Urinary bladder (tissue), 2 donors: ENCODE measurements around the gene TAF7L. TPM values are rescaled to one million over a fixed set of nuclear protein-coding genes. Genes with fewer than 3 reads are reported as not detected.

Source experiments
- polyA plus RNA-seq: library from polyadenylated mRNA; stranded (reverse); fragments of 200-250 nt; gene quantifications from one replicate; pipeline ENCODE4 v1.2.3, GENCODE V29; 2013
- small RNA-seq: library from RNA; depleted of rRNA; stranded (forward); fragments of <200 nt; gene quantifications from one replicate; pipeline ENCODE3, GENCODE V24; 2014
- total RNA-seq: library from RNA; depleted of rRNA; stranded (reverse); fragments of >200 nt; gene quantifications from one replicate; pipeline ENCODE4 v1.2.3, GENCODE V29; 2014
- donor health status: healthy.

Gene TAF7L
- total and polyA plus RNA-seq, 2 donors: 0.13 to 0.26 TPM

Small RNA genes lying within 50 kb of the gene (small RNA-seq; reads per million reads assigned to genes)
- not detected for gene RNU6-934P

Other genes starting within 250 kb of the TAF7L start
- 16.5 TPM for gene TRMT2B, start 239.2 kb downstream of the TAF7L start, total RNA-seq
- gene TRMT2B, start 239.2 kb downstream of the TAF7L start, polyA plus RNA-seq: 6.4 TPM
- gene TMEM35A, start 212.5 kb downstream of the TAF7L start, total RNA-seq: 8.0 TPM
- gene TMEM35A, start 212.5 kb downstream of the TAF7L start, polyA plus RNA-seq: 23.2 TPM
- 19.6 TPM for gene CENPI, start 193.1 kb downstream of the TAF7L start, total RNA-seq
- gene CENPI, start 193.1 kb downstream of the TAF7L start, polyA plus RNA-seq: 1.1 TPM
- gene DRP2, start 71.5 kb downstream of the TAF7L start, total RNA-seq: 2.7 TPM
- gene DRP2, start 71.5 kb downstream of the TAF7L start, polyA plus RNA-seq: 0.75 TPM
- 4.6 TPM for gene TIMM8A, start 57.4 kb upstream of the TAF7L start, total RNA-seq
- gene TIMM8A, start 57.4 kb upstream of the TAF7L start, polyA plus RNA-seq: 6.2 TPM
- 7.6 TPM for gene BTK, start 94.9 kb upstream of the TAF7L start, total RNA-seq
- 3.9 TPM for gene BTK, start 94.9 kb upstream of the TAF7L start, polyA plus RNA-seq
- gene RPL36A, start 99.7 kb upstream of the TAF7L start, total RNA-seq: 808 TPM
- gene RPL36A, start 99.7 kb upstream of the TAF7L start, polyA plus RNA-seq: 1,560 TPM
- gene GLA, start 116.6 kb upstream of the TAF7L start, total RNA-seq: 21.3 TPM
- 21.3 TPM for gene GLA, start 116.6 kb upstream of the TAF7L start, polyA plus RNA-seq
- 60.4 TPM for gene HNRNPH2, start 116.9 kb upstream of the TAF7L start, total RNA-seq
- gene HNRNPH2, start 116.9 kb upstream of the TAF7L start, polyA plus RNA-seq: 86.2 TPM
- gene ARMCX4, start 194.1 kb upstream of the TAF7L start, total RNA-seq: 28.0 TPM
- gene ARMCX4, start 194.1 kb upstream of the TAF7L start, polyA plus RNA-seq: 11.5 TPM